Erythroblast (primary cell): ENCODE data around the gene ING3.

Experiments
- DNase-seq, 2 experiments: peaks; one replicate each; lab custom pipeline; 2025; lab: John Stamatoyannopoulos, UW
- GATA1 ChIP-seq: IDR thresholded peaks from 2 replicates; pipeline ENCODE4 v1.6.1; 2011; ENCODE audit warnings: low read depth, mild to moderate bottlenecking, control low read depth, low read length, moderate library complexity
- POLR2A ChIP-seq: IDR thresholded peaks from 2 replicates; pipeline ENCODE4 v1.6.1; 2011; ENCODE audit warnings: mild to moderate bottlenecking, low read length

Gene ING3

DNA sequence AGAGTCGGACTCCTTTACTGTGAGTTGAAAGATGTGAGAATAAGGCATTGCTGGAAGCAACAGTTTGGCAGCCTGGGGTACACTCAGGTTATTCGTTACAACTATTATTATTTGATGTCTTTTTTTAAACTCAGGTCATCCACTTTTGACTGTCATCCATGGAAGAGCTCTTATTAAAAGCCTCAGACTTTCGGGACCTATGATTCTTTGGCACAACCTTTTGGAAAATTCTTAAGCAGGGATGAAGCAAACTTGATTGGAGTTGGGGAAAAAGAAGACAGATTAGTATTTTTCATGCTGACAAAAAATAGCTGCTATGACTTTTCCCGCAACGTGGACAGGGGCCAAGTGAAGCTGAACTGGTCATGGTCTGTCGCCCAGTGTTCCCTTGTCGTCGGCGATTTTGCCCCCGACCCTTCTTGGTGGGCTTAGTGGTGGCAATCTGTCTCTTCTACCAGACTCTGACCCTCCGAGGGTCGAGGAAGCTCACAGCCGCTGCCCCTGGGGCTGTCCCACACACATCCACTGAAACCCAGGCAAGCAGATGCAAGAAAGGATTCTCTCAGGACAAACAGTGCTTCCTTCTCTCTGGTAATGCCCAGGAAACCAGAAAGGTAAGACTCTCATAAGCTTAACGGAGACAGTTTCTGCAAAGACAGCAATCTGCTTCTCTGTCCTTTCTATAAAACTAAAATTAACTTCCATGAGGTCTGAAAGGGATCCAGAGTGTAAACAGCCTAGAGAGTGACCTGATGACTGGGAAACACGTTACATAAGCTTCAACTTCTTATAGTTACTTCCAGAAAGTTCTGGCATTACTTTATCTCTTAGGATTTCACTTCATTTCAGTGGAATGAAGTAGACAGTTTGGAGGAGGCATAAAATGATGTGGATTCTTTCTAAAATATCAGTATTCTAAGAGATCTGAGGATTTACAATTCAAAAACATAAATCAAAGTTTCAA lies 39.0 kb downstream of the ING3 start:
- TF ChIP-seq POLR2A (no peak), GATA1 (no peak)
- peak in 1 of 2 experiments; percentile 20 for DNase-seq

DNA sequence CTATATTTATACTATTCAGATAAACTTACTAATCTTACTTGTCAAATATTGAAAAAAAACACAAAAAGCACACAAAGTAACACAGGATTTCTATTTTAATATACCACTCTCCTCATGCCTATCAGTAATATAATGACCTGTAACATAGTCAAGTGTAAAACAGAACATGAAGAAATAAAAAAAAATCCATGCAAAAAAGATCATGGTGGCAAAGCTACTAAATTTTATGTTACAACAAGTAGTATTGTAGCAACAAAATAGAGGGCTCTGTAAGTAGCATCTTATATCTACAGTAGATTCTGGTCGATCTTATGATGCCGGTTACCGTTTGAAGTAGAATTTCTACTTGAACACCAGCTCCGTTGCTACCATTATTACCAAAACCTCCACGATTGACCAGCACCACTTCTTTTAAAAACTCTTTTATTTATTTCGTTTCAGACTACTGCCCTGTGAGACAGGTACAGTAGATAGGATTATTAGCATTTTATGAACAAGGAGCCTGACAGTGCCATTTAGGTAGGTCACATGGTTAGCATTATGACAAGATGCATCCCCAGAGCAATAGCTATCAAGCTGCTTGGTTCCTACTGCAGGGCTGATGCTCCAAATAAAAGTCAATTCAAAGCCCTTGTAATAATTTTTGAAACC lies 40.0 kb downstream of the ING3 start:
- DNase-seq, result peak; percentile 47 to 48
- no peak for TF ChIP-seq POLR2A
- no peak for TF ChIP-seq GATA1

DNA sequence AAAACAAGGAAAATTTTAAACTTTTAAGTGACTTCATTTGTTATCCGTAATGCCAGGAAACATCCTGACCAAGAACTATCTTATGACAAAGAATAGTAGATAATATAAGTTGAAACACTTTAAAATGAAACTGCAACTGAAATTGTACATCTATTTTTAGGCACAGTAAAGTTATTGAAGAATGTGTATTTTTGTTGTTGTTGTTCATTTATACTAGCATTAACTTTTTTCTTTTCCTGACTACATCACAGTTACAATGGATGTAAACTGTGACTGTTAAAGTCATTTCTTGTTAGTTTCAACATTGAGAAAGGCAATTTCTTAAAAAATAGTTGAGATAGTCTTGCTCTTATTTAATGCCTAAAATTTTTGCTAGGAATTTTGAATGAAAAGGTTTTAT lies 40.6 kb downstream of the ING3 start:
- DNase-seq, result no peak

DNA sequence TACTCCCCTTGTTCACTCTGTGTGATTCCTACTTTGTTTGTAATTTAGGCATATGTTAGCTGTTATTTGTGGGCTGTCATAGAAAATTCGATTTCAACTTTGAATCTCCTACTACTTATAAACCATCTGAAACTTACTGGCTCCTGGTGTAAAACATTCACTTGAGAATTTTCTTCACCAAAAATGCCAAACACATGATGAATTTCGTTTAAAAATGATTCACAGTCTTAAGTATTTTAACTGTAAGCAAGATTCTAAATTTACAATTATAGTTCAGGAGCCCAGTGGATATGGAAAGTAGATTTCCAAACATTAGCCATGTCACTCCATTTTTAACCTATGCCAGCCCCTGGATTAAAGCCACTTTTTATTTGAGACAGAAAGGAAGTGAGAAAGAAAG lies 41.0 kb downstream of the ING3 start:
- TF ChIP-seq GATA1 (no peak), POLR2A (no peak)
- DNase-seq, result peak; percentile 18 to 36

More for the DNA sequence above, 40.6 kb downstream of the ING3 start:
- TF ChIP-seq POLR2A, result no peak
- no peak for TF ChIP-seq GATA1

DNA sequence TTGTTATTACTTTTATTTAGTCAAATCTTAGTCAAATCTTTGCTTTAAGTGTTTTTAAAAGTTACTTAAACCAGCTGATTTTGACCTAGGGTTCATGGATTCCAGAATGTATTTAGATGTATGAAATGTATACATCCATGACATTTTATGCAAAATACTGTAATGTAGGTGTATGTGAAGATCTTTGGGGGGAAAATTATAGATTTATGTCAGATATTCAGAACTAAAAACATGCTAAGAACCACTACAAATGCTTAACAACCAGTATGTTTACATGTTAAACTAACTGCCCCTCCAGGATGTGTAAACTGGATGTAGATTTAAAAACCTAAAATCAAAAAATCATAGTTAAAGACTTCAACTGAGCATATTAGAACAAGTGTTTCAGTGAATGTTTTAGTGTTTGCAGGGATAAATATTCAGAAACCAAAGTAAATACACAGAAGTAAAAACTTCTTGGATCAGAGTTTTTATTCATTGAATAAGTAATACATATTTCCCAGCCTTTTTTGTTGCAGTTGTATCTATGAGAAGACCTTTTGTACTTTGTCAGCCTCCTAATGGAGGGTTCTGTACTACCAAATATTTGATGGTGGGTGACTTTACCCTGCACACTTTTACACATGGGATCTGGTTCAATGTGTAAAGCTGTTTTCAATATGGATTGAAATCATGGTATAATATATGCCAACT lies 41.8 kb downstream of the ING3 start:
- peak in 1 of 2 experiments; percentile 13 for DNase-seq

DNA sequence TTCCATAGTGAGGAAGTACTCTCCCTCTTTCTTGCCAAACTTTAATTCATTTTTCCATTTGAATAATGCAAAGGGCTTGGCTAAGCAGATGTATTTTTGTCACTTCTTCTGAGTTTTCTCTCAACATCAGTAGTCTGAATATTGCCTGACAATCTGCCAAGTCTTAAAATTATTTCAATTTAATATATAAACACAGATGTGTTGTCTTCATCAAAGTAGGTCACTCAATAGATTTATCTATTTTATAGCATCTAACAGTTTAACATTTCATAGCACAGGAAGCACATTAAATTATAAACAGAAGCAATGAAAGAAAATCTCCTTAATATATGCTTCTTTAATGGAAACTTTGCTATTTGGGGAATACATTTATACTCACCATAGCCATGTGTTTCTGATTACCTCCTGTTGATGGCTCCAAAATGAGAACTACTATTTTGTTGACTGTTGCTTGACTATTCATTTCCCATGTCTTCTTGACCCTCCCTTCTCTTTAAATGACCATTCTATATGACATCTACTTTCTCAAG lies 42.5 kb downstream of the ING3 start:
- TF ChIP-seq GATA1, result no peak
- TF ChIP-seq POLR2A, result no peak
- no peak for DNase-seq

More for the DNA sequence above, 41.8 kb downstream of the ING3 start:
- TF ChIP-seq POLR2A (no peak), GATA1 (no peak)

DNA sequence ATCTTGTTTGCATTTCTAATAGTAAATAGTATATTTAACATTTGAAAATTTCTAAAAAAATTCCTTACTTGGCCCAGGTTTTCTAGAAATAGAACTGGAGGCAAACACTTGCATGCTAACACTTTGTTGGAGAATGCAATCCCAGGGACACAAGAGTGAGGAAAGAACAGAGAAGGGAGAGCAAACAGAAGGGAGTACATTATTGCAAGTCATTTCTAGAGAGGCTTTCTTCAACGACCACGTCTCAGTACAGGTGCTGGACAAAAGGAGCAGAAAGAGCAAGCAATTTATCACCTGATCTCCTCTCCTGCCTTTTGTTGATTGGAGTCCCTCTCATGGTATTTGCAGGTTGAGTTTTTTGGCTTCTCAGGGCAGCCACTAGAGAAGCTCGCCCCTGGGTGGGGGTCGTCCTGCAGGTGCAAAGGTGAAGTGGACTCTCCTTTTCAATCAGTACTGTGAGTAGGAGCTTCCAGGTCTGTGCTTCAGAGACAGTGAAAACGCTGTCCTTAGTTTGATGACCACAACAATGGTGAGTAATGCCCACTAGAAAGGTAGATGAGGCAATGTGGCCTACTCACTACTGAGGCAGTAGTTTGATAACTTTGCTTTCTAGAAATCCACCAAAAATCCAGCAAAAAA lies 43.1 kb downstream of the ING3 start:
- TF ChIP-seq GATA1 (no peak), POLR2A (no peak)
- no peak for DNase-seq

DNA sequence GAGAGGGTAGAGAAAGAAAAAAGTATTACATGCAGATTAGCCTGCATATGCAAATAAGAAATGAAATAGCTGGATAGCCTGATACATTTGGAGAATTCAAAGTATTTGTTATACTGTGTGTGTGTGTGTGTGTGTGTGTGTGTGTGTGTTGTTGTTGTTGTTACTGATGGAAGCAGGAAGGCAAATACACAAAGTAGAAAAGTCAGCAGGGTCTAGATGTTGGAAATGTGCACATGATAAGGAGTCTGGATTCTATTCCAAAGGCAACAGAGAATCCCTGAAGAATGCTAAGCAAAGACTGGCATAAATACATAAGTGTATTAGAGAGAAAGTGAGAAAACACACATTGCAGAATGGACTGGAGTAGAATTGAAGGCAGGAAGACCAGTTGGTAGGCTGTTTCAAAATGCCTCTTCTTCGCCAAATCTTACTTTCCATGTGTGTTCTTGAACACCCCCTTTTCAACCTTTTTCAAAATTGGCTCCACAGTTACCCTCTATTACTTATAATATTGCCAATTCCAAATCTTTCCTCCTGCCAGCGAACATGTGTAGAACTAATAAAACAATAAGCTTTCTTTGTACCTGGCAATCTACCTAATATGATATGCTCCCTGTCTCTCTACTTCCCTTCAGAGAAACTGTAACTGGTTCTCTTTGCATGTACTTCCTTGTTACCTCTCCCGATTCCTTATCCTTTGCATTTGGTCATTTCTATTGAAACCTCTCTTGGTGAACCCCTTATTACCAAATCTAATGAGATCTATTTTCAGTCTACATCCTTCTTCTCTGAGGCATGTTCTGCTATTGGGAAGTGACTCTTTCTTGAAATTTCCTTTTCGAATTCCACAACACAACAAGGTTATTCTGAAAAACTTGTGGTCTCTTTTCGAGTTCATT lies 44.2 kb downstream of the ING3 start:
- DNase-seq, result no peak
- TF ChIP-seq GATA1 (no peak), POLR2A (no peak)

DNA sequence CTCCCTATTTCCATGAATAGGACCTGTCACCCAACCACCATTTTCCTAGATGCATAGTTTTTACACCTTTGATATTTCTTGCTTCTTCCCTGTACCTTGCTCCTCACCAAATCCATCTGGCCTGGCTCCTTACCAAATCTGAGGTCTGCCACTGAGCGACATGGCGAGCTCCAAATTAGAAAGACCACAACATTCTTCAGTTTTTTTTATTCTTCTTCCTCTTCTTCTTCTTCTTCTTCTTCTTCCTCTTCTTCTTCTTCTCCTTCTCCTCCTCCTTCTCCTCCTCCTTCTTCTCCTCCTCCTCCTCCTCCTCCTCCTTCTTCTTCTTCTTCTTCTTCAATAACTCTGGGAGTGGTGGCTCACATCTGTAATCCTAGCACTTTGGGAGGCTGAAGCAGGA lies 45.1 kb downstream of the ING3 start:
- no peak for DNase-seq
- no peak for TF ChIP-seq GATA1

DNA sequence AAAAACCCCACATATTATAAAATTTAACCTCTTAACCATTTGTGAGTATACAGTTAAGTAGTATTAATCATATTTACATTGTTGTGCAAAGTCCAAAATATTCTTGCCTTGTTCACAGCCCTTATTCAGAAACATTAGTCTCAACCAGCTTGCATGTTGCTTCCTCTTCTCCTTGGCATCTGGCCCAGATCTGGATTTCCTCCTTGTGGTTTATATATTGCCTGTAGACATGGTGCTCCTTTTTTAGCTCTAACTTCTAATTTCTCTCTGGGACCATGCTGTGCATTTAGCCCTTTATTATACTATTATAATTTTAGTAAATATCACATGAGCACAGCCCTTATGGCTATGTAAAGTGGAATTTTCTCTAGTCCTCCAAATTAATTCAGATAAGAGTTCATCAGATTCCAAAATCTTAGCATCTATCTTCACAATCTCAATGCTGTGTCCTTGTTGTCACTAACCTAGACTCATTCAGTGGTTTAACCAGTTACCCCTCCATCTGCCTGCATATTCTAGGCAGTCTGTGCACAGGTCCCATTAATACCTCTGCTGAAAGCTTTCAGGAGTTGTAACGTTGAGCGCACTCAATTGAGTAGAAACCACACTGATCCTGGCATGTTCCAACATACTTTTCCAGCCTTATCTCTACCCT lies 45.9 kb downstream of the ING3 start:
- TF ChIP-seq POLR2A, result no peak
- TF ChIP-seq GATA1, result no peak
- DNase-seq, result peak; percentile 42 to 50

DNA sequence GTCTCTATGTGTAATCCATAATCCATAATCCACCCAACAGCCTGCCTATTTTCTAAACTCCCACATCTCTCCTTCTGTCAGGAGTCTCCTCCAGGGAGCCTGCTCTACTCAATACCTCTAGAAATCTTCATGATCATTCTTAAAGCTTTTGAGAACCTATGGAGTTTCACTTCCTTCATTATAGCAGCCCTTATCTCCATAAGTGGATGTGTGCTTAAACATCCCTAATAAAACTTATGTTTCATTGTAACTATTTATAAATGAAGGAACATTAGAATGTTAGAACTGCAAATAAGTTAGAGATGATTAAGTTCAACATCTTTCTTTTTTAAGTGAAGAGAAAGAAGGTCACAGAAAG lies 46.4 kb downstream of the ING3 start:
- TF ChIP-seq POLR2A (no peak), GATA1 (no peak)
- DNase-seq, result no peak

DNA sequence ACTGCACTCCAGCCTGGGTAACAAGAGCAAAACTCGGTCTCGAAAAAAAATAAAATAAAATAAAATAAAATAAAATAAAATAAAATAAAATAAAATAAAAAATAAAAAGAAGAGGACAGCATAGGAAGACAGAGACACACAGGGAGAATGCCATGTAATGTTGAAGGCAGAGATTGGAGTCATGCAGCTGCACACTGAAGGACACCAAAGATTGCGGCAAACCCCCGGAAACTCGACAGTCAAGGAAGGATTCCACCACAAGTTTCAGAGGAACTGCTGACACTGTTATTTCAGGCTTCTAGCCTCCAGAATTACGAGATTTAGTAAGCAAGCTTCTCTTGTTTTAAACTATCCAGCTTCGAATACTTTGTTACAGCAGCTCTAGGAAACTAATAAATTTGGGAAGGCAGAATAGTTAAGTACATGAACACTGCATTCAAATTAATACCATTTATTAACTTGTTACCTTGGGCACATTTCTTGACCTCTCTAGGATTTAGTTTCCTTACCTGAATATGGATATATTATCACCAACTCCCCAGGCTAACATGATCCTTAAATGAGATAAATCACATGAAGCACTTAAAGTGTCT lies 47.4 kb downstream of the ING3 start:
- DNase-seq, result no peak
- no peak for TF ChIP-seq GATA1
- TF ChIP-seq POLR2A, result no peak
